Glutamatergic neuron (in vitro differentiated cells): ENCODE measurements around the gene SVIL. TPM values are rescaled to one million over a fixed set of nuclear protein-coding genes. Genes with fewer than 3 reads are reported as not detected.
"Not testable (repeated sequence)": the region's sequence is repeated elsewhere in the genome, so short reads cannot be mapped to it uniquely, and the experiment has no call there.

Source experiments
- DNase-seq: peaks from one replicate; pipeline ENCODE4 v3.0.0; 2022
- H3K27ac Mint-ChIP-seq: one replicate; pipeline ENCODE4 v1.8.0; 2020; ENCODE audit warnings: mild to moderate bottlenecking, mixed read lengths, inconsistent platforms; ENCODE audit not compliant: unreplicated experiment
- H3K27me3 Mint-ChIP-seq: one replicate; pipeline ENCODE4 v1.8.0; 2020; ENCODE audit warnings: mild to moderate bottlenecking, moderate library complexity, mixed read lengths, inconsistent platforms; ENCODE audit not compliant: unreplicated experiment
- H3K36me3 Mint-ChIP-seq: one replicate; pipeline ENCODE4 v1.8.0; 2020; ENCODE audit warnings: mild to moderate bottlenecking, mixed read lengths, inconsistent platforms; ENCODE audit not compliant: unreplicated experiment
- H3K4me1 Mint-ChIP-seq: one replicate; pipeline ENCODE4 v1.8.0; 2020; ENCODE audit warnings: mild to moderate bottlenecking, low read depth, mixed read lengths, inconsistent platforms; ENCODE audit not compliant: unreplicated experiment
- H3K4me3 Mint-ChIP-seq: one replicate; pipeline ENCODE4 v1.8.0; 2020; ENCODE audit warnings: mild to moderate bottlenecking, mixed read lengths, inconsistent platforms; ENCODE audit not compliant: unreplicated experiment
- H3K9me3 Mint-ChIP-seq: one replicate; pipeline ENCODE4 v1.8.0; 2020; ENCODE audit warnings: mild to moderate bottlenecking, moderate library complexity, mixed read lengths, inconsistent platforms; ENCODE audit not compliant: unreplicated experiment
- total RNA-seq: library from RNA; stranded (reverse); fragmentation: NEBNext Ultra II Directional; extraction: Animal tissue kit (Norgen Biotek cat#: 25700); gene quantifications from one replicate; pipeline ENCODE4 v1.2.1, GENCODE V29; 2021; ENCODE audit not compliant: unreplicated experiment
- TF ChIP-seq, protein P1 (sequence below): fragments of 200-600 bp; sonication (generic); IDR thresholded peaks from one replicate; pipeline ENCODE4 v1.5.0; 2021; ENCODE audit not compliant: partially characterized antibody, unreplicated experiment

SVIL gene
- total RNA-seq, 1 donor from 2014 or later, result 117 TPM

DNA sequence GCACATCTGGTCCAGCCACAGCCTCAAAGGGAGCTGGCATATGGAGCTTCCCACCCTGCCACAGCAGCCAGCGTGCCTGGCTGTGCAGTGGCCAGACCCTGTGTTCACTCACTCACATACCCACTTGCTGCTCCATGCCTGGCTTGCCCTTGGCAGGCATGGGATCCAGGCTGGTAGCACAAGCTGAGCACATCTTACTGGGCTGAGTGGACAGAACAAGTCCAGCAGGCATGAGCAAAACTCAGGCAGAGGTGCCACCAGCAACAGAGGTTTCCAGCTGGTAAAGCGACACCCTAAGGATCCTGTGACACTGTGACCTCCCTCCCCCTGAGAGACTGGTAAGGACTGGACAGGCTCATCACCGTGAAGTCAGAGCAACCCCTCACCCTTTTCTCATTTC lies 25.1 kb downstream of the SVIL start:
- Mint-ChIP-seq H3K4me1 (peaks cover 30% of the 10 kb centered on the region), H3K36me3 (no peaks in the 10 kb centered on the region), H3K4me3 (no peak overlapping the region), H3K9me3 (peaks cover 7% of the 10 kb centered on the region), H3K27ac (peak overlapping the region; percentile 69), H3K27me3 (peaks cover 12% of the 10 kb centered on the region)
- no peak for DNase-seq
- TF ChIP-seq, protein P1, sequence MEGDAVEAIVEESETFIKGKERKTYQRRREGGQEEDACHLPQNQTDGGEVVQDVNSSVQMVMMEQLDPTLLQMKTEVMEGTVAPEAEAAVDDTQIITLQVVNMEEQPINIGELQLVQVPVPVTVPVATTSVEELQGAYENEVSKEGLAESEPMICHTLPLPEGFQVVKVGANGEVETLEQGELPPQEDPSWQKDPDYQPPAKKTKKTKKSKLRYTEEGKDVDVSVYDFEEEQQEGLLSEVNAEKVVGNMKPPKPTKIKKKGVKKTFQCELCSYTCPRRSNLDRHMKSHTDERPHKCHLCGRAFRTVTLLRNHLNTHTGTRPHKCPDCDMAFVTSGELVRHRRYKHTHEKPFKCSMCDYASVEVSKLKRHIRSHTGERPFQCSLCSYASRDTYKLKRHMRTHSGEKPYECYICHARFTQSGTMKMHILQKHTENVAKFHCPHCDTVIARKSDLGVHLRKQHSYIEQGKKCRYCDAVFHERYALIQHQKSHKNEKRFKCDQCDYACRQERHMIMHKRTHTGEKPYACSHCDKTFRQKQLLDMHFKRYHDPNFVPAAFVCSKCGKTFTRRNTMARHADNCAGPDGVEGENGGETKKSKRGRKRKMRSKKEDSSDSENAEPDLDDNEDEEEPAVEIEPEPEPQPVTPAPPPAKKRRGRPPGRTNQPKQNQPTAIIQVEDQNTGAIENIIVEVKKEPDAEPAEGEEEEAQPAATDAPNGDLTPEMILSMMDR, result no peak

DNA sequence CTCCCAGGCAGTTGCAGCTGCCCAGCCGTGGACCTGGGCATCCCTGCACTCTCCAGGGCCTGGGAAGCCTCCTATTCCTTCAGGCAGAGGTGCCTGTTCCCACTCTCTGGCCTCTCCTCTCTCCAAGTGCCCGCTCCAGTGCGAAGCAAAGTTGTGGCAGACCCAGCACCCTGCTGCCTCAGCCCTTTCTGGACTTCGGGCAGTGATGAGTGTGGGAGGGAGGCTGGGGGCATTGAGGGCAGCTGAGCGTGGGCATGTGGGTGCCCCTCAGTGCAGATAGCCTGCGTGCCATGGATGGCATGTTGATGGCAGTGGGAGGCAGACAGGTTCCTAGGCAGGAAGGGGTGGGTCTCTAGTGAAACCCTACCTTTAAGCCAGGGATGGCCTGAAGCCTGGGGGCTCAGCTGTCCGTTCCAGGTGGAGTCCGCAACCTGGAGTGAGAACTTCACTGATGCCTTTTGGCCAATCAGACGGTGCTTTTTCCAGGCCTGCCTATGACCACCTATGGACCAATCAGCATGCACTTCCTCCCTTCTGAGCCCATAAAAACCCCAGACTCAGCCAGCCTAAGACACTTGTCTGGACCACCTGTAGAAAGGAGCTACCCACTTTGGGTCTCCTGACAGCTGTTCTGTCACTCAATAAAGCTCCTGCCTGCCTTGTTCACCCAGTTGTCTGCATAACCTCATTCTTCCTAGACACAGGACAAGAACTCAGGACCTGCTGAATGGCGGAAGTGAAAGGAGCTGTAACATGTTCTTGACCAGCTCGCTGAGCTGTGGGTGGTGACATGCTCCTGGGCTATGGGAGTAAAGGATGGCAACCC lies 26.1 kb downstream of the SVIL start:
- peaks cover 30% of the 10 kb centered on the region for H3K4me1 Mint-ChIP-seq
- TF ChIP-seq, protein P1, result no peak
- H3K4me3 Mint-ChIP-seq, result no peak overlapping the region
- H3K27ac Mint-ChIP-seq, result peak overlapping the region; percentile 5
- DNase-seq, result no peak
- H3K27me3 Mint-ChIP-seq, result peaks cover 11% of the 10 kb centered on the region
- peaks cover 7% of the 10 kb centered on the region for H3K9me3 Mint-ChIP-seq
- no peaks in the 10 kb centered on the region for H3K36me3 Mint-ChIP-seq

DNA sequence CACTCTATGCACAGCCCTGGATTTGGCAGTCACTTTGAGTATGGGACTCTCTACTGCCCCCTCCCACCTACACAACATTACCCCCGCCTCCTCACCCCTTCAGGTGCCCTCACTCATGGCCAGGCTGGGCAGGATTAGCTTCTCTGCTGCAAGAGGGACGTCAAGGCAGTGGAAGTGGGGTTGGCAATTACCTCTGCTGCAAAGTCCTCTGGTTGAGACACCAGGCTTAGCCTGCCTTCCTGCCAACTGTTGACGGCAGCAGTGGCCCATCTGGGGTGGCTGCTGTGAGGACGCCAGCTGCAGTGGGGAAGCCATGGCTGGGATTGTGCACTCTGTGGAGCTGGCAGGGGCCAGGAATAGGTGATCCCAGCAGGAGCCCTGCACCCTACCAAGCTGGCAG lies 26.7 kb downstream of the SVIL start:
- TF ChIP-seq, protein P1, result no peak
- no peak overlapping the region for H3K4me3 Mint-ChIP-seq
- H3K27ac Mint-ChIP-seq, result peak overlapping the region; percentile 66
- no peaks in the 10 kb centered on the region for H3K36me3 Mint-ChIP-seq
- H3K4me1 Mint-ChIP-seq, result peaks cover 35% of the 10 kb centered on the region
- H3K27me3 Mint-ChIP-seq, result peaks cover 11% of the 10 kb centered on the region
- peaks cover 7% of the 10 kb centered on the region for H3K9me3 Mint-ChIP-seq
- no peak for DNase-seq

DNA sequence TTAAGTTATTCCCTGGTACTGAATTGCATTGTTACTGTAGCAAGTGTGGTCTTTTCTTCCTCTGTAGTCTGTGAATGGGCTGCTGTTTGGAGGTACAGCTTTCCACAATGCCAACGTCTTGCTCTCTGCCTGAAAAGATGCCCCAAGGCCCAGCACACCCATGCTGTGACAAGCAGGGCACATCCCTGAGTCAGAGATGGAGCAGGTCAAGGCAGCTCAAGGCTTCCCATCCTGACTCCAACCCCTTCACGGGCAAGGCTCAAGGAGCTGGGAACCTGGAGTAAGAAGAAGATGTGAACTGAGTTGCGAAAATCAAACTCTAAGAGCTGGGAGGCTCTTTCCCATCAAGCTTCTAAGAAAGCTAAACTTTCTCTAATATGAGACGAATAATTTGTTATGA lies 27.2 kb downstream of the SVIL start:
- Mint-ChIP-seq H3K4me1 (peaks cover 34% of the 10 kb centered on the region), H3K27me3 (peaks cover 11% of the 10 kb centered on the region), H3K27ac (peak overlapping the region; percentile 69), H3K4me3 (no peak overlapping the region), H3K9me3 (peaks cover 7% of the 10 kb centered on the region), H3K36me3 (no peaks in the 10 kb centered on the region)
- TF ChIP-seq, protein P1, result no peak
- no peak for DNase-seq

DNA sequence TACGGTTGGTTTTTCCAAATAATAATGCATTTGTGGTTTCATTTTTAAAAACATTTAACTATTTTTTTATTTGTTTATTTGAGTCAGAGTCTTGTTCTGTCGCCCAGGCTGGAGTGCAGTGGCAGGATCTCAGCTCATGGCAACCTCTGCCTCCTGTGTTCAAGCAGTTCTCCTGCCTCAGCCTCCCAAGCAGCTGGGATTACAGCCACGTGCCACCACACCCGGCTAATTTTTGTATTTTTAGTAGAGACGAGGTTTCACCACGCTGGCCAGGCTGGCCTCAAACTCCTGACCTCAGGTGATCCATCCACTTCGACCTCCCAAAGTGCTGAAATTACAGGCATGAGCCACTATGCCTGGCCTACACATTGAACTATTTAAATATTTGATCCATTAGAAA lies 28.1 kb downstream of the SVIL start:
- peaks cover 25% of the 10 kb centered on the region for H3K4me1 Mint-ChIP-seq
- H3K27ac Mint-ChIP-seq, DNase-seq, H3K36me3 Mint-ChIP-seq, H3K9me3 Mint-ChIP-seq, H3K4me3 Mint-ChIP-seq: not testable (repeated sequence)
- peaks cover 11% of the 10 kb centered on the region for H3K27me3 Mint-ChIP-seq
